GM12878 (cell line): ENCODE measurements around the gene OR2T3. TPM values are rescaled to one million over a fixed set of nuclear protein-coding genes. Genes with fewer than 3 reads are reported as not detected.
A peak's percentile ranks its signal among the peaks of the same experiment; 100 is the strongest.
"Not testable (repeated sequence)": the region's sequence is repeated elsewhere in the genome, so short reads cannot be mapped to it uniquely, and the experiment has no call there.

Experiments used
- ATAC-seq: fragments of 200-7000 bp; cut with Tn5 transposase; 3 replicates; pipeline ENCODE4 v1.9.1; 2020; ENCODE audit warnings: mild to moderate bottlenecking, moderate library complexity
- BruUV-seq: library from RNA; stranded (reverse); fragments of 400-500 nt; replicated peaks from 2 replicates; lab custom pipeline; 2021; lab: Mats Ljungman, UMichigan
- CTCF ChIA-PET: fragments of 300-600 bp; sonication (Branson Sonifier 250); formaldehyde crosslinking; extraction: SDS; loops from one replicate; lab custom pipeline; 2021; ENCODE audit warnings: inconsistent platforms; lab: Yijun Ruan, JAX
- POLR2A ChIA-PET: fragments of 350-600 bp; formaldehyde crosslinking; extraction: SDS; loops from one replicate; lab custom pipeline; 2021; ENCODE audit warnings: inconsistent platforms; lab: Charles Lee
- RAD21 ChIA-PET: fragments of 300-600 bp; sonication (Branson Sonifier 250); formaldehyde crosslinking; loops from one replicate; lab custom pipeline; 2023; ENCODE audit warnings: antibody characterized with exemption; ENCODE audit not compliant: unreplicated experiment; lab: Charles Lee
- SMC1A ChIA-PET: fragments of 300-600 bp; sonication (Branson Sonifier 250); formaldehyde crosslinking; loops from one replicate; lab custom pipeline; 2023; ENCODE audit not compliant: unreplicated experiment, uncharacterized antibody; lab: Charles Lee
- DNase-seq: peaks from one replicate; pipeline ENCODE4 v3.0.0-alpha.2; 2011; ENCODE audit warnings: low read depth, low spot score
- FAIRE-seq: peaks from 3 replicates; lab custom pipeline; 2011; peaks lifted over from hg19 to GRCh38; lab: Jason Lieb, UNC
- H2AFZ ChIP-seq: 2 replicates; pipeline ENCODE4 v1.6.0; 2011; ENCODE audit warnings: low read depth, low read length, control low read depth; ENCODE audit not compliant: control insufficient read depth
- H3K27ac ChIP-seq: 2 replicates; pipeline ENCODE4 v1.5.1; 2011; ENCODE audit warnings: control low read depth; ENCODE audit not compliant: control insufficient read depth, insufficient read depth
- H3K27me3 ChIP-seq, 2 experiments: replicated peaks in 1 of 2; 2 replicates each; pipeline versions ENCODE4 v1.6.0 to v1.6.1; 2011; ENCODE audit warnings: low read length in 1 of 2; ENCODE audit not compliant: control insufficient read depth in 2 of 2, insufficient read depth in 2 of 2
- H3K36me3 ChIP-seq, 2 experiments: 2 replicates each; pipeline ENCODE4 v1.5.1; 2011; ENCODE audit warnings: low read length in 1 of 2; ENCODE audit not compliant: control insufficient read depth in 2 of 2, insufficient read depth in 2 of 2
- H3K4me1 ChIP-seq: 2 replicates; pipeline ENCODE4 v1.6.1; 2011; ENCODE audit warnings: mild to moderate bottlenecking, low read length, moderate library complexity, mixed read lengths; ENCODE audit not compliant: control insufficient read depth, insufficient read depth
- H3K4me2 ChIP-seq: 2 replicates; pipeline ENCODE4 v1.6.0; 2011; ENCODE audit warnings: control low read depth; ENCODE audit not compliant: control insufficient read depth, insufficient read depth
- H3K4me3 ChIP-seq: fragments of 200-600 bp; sonication (generic); 2 replicates; pipeline ENCODE4 v1.5.1; 2016
- H3K79me2 ChIP-seq: 2 replicates; pipeline ENCODE4 v1.6.0; 2011; ENCODE audit warnings: low read length; ENCODE audit not compliant: control insufficient read depth, insufficient read depth
- H3K9ac ChIP-seq: 2 replicates; pipeline ENCODE4 v1.8.0; 2011; ENCODE audit warnings: low read length, control low read depth, mixed read lengths; ENCODE audit not compliant: control insufficient read depth, insufficient read depth
- H3K9me3 ChIP-seq: replicated peaks from 3 replicates; pipeline ENCODE4 v1.5.1; 2011; ENCODE audit warnings: mild to moderate bottlenecking, low read length; ENCODE audit not compliant: control insufficient read depth, insufficient read depth
- H4K20me1 ChIP-seq: 2 replicates; pipeline ENCODE4 v1.6.0; 2011; ENCODE audit not compliant: control insufficient read depth, insufficient read depth
- BHLHE40 ChIP-seq, 2 experiments: fragments of 450-650 bp in 1 of 2; IDR thresholded peaks; 2 replicates each; pipeline ENCODE4 v1.6.1; 2011 to 2017; ENCODE audit warnings: low read depth in 2 of 2, borderline replicate concordance in 1 of 2, improper control_type of control experiment in 1 of 2, low read length in 1 of 2, mild to moderate bottlenecking in 1 of 2
- EED ChIP-seq: sonication (generic); IDR thresholded peaks from 2 replicates; pipeline ENCODE4 v1.6.1; 2016; ENCODE audit warnings: antibody characterized with exemption, low read depth
- MEF2A ChIP-seq: IDR thresholded peaks from 2 replicates; pipeline ENCODE4 v1.6.1; 2011; ENCODE audit warnings: low read depth, mild to moderate bottlenecking, low read length, moderate library complexity; ENCODE audit not compliant: insufficient read depth
- NFIC ChIP-seq: IDR thresholded peaks from 2 replicates; pipeline ENCODE4 v1.6.1; 2012; ENCODE audit warnings: low read depth, mild to moderate bottlenecking, inconsistent platforms, low read length, moderate library complexity
- RUNX3 ChIP-seq: IDR thresholded peaks from 2 replicates; pipeline ENCODE4 v1.6.1; 2012; ENCODE audit warnings: low read length, inconsistent platforms
- TCF12 ChIP-seq: IDR thresholded peaks from 2 replicates; pipeline ENCODE4 v1.6.1; 2011; ENCODE audit warnings: low read depth, mild to moderate bottlenecking, low read length
- ZNF687 ChIP-seq: fragments of 450-650 bp; IDR thresholded peaks from 2 replicates; pipeline ENCODE4 v1.6.1; 2017; ENCODE audit warnings: mild to moderate bottlenecking, moderate library complexity
- WGBS: methylation state at CpG from one replicate; pipeline ENCODE4 v1.1.6; 2016; ENCODE audit warnings: low lambda C conversion rate; ENCODE audit not compliant: insufficient replicate concordance, insufficient coverage; ENCODE audit errors: missing lambda C conversion rate; 5-methylcytosine and 5-hydroxymethylcytosine counted together
- in situ Hi-C: fragments of 300-500 bp; cut with MboI; formaldehyde crosslinking; loops from 9 replicates; pipeline ENCODE4 v1.14.3; 2018; ENCODE audit warnings: mixed read lengths
- intact Hi-C: fragments of 100-400 bp; cut with micrococcal nuclease; formaldehyde crosslinking; loops from one replicate; pipeline ENCODE4 v1.14.2; 2022; ENCODE audit not compliant: unreplicated experiment
- polyA plus RNA-seq, 11 experiments: library from polyadenylated mRNA; depleted of rRNA in 4 of 11; unstranded in 6 of 11; stranded (reverse) in 5 of 11; fragments of >200 nt; fragmentation: Nextera tagmentation in 4 of 11; fragmentation: Illumina TruSeq in 1 of 11; extraction: Ambion mirVana in 4 of 11; extraction: Trizol in 1 of 11; gene quantifications; 1 replicate in 1 of 11; 2 replicates in 10 of 11; pipeline versions ENCODE4 v1.2.1 to v1.2.3, GENCODE V29; 2011 to 2016; ENCODE audit warnings: inconsistent platforms in 2 of 11, missing spikeins in 2 of 11, low read depth in 1 of 11
- total RNA-seq, 4 experiments: library from RNA; depleted of rRNA in 3 of 4; stranded (reverse); fragments of >200 nt in 3 of 4; fragmentation: Illumina TruSeq in 1 of 4; extraction: Trizol in 1 of 4; gene quantifications; 2 replicates each; pipeline versions ENCODE4 v1.2.1 to v1.2.3, GENCODE V29; 2013 to 2021

OR2T3 gene
- total and polyA plus RNA-seq, 10 of the 15 experiments (the other 5 are each of a cell fraction or from before 2014, with no cell fraction given): 2.0 to 23.3 (median 7.2) TPM

DNA sequence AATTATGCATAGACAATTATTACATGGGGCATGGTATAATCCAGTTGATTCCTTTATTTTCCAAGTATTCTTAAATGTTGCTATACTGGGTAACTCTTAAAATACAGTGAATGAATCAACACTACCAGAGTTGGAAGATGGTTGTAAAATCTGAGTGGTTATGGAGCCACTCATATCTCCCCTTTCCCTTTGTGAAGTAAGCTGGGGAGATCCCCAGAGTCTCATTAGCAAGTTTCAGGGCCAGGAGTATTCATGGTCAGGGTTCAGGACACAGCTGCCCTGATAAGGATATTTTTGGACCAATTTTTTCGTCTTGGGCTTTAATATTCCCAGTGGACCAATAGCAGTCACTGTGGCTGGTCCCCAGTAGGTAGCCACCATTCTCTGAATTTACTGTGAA is 34.5 kb upstream of the OR2T3 start:
- intact Hi-C loops, BruUV-seq, H3K27me3 ChIP-seq, H3K27ac ChIP-seq, DNase-seq, H3K4me3 ChIP-seq, H2AFZ ChIP-seq, H3K9ac ChIP-seq, H4K20me1 ChIP-seq, H3K9me3 ChIP-seq, H3K4me2 ChIP-seq, FAIRE-seq, RAD21 ChIA-PET, H3K36me3 ChIP-seq, POLR2A ChIA-PET, H3K79me2 ChIP-seq: not testable (repeated sequence)
- ATAC-seq: peak; percentile 63
- CTCF ChIA-PET: interaction anchor here (1.1 kb wide), 1 partner anchor 34 kb away, joined by 4 read pairs; no protein-coding TSS in a partner anchor
- H3K4me1 ChIP-seq: peaks cover 14% of the 10 kb centered on the region
- in situ Hi-C loops: loop anchor here (25.0 kb wide), 1 partner anchor 1076 kb away; no protein-coding TSS in a partner anchor
- WGBS: 30% methylated on average over 1 of the region's 1 CpG
- SMC1A ChIA-PET: interaction anchor here (3.2 kb wide), 1 partner anchor 32 kb away, joined by 8 read pairs; no protein-coding TSS in a partner anchor
- TF ChIP-seq NFIC: 0 out of 2 replicates have a peak, but pooled peaks have one; percentile 14
- TF ChIP-seq TCF12: peak; percentile 41; the same call in 1 of the 2 replicates
- TF ChIP-seq MEF2A: peak; percentile 19; the same call in 1 of the 2 replicates
- TF ChIP-seq EED: peak; percentile 19; the same call in 1 of the 2 replicates

DNA sequence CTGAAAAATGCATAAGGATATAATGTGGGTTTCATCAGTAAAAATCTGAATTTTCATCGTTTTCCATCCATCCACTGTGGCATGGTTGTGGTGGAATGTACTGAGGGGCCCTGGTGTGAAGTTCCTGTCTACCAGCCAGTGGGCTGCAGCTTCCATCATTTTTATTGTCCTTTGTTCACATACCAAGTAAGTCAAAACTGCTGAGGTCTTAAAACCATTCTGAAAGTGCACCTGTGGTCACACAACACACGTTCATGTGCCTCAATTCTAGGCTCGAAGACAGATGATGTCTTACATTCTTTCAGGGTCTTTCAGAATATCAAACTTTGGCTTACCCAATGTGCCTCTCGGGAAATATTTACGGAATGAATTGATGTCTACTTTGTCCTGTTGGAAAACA is 33.9 kb upstream of the OR2T3 start:
- H3K4me2 ChIP-seq, RAD21 ChIA-PET, H3K36me3 ChIP-seq, BruUV-seq, H4K20me1 ChIP-seq, POLR2A ChIA-PET, intact Hi-C loops, H3K4me3 ChIP-seq: not testable (repeated sequence)
- SMC1A ChIA-PET: interaction anchor here (3.2 kb wide), 1 partner anchor 32 kb away, joined by 8 read pairs; no protein-coding TSS in a partner anchor
- peaks cover 14% of the 10 kb centered on the region for H3K4me1 ChIP-seq
- 29% methylated on average over 5 of the region's 5 CpGs for WGBS
- TF ChIP-seq RUNX3 (peak; percentile 60), ZNF687 (peak; percentile 73; the same call in 1 of the 2 replicates), BHLHE40 (IDR thresholded peaks at IDR 0.05; ENCODE audit: borderline replicate concordance in 1 of 2, low read depth in 2 of 2, low read length in 1 of 2) (peak in 1 of 2 experiments; percentile 44; a peak in 1 of 4 replicates)
- TF ChIP-seq, all 136 proteins: peak for 3; not testable (repeated sequence) for 133
- DNase-seq, H3K9me3 ChIP-seq, CTCF ChIA-PET, H2AFZ ChIP-seq, H3K27me3 ChIP-seq, FAIRE-seq, H3K79me2 ChIP-seq, H3K9ac ChIP-seq: not testable (repeated sequence)
- in situ Hi-C loops: loop anchor here (25.0 kb wide), 1 partner anchor 1077 kb away; no protein-coding TSS in a partner anchor
- peak overlapping the region; percentile 25; the same call in 1 of the 2 replicates for H3K27ac ChIP-seq
- ATAC-seq: peak; percentile 54
